Right lobe of liver (tissue), 5 donors: ENCODE data around the gene NPHP1. TPM values are rescaled to one million over a fixed set of nuclear protein-coding genes. Genes with fewer than 3 reads are reported as not detected.

Experiments used
- microRNA-seq, 2 donors: library from miRNA; unstranded; fragments of <30 nt; microRNA quantifications; one replicate each; pipeline ENCODE4, GENCODE V29; 2019 to 2020
- small RNA-seq, 2 experiments: library from RNA; depleted of rRNA; stranded (forward); fragments of <200 nt; gene quantifications; one replicate each; pipeline ENCODE3, GENCODE V24; 2016
- total RNA-seq, 6 experiments: library from RNA; depleted of rRNA in 2 of 6; stranded (reverse); fragments of >200 nt in 2 of 6; fragmentation: NEBNext Ultra II Directional in 3 of 6; extraction: Animal tissue kit (Norgen Biotek cat#: 25700) in 3 of 6; gene quantifications; one replicate each; pipeline versions ENCODE4 v1.1.0 to v1.2.4, GENCODE V29; 2016 to 2023
- donor health status: DM: no; HTN: no; CAD: no.
- donor health status: DM: no; HTN: no; CAD: no.
- donor health status: DM: no; HTN: yes; CAD: no.
- donor health status: DM: no; HTN: yes; CAD: no.

NPHP1 gene
- total RNA-seq, 6 experiments from 2014 or later, result 0.06 to 1.9 (median 0.65) TPM

Small RNAs within 50 kb of the gene (microRNA-seq; reads per million reads assigned to microRNA genes)
- 0 reads per million in 2 donors for gene MIR4436B1

Small RNAs within 50 kb of the gene (small RNA-seq; reads per million reads assigned to genes)
- gene MIR4436B1, result 0 reads per million in 2 experiments

Other genes with a start within 250 kb of the NPHP1 start
- 1 to 10 TPM; 1.1 to 3.1 (median 2.2) TPM for gene MALL, start 89.2 kb downstream of the NPHP1 start, total RNA-seq
- gene MTLN, start 7.5 kb upstream of the NPHP1 start, total RNA-seq, result 10 to 100 TPM; 25.4 to 64.0 (median 38.0) TPM